HG02884 (cell line): ENCODE data around the gene PTPN7.

Source experiments
- ATAC-seq: cut with Tn5 transposase; IDR thresholded peaks from one replicate; pipeline ENCODE4 v1.9.1; 2021; ENCODE audit warnings: mild to moderate bottlenecking, moderate library complexity; ENCODE audit not compliant: unreplicated experiment

The PTPN7 gene

GRCh38 chr1:202110977-202111376 lies 49.4 kb downstream of the PTPN7 start:
- no peak for ATAC-seq

- no peak for ATAC-seq
Measured at GRCh38 chr1:202107801-202108731, 52.3 kb downstream of the PTPN7 start.

- ATAC-seq: no peak
Measured at GRCh38 chr1:202107321-202107761, 53.1 kb downstream of the PTPN7 start.

- ATAC-seq: no peak
Measured at GRCh38 chr1:202106340-202107254, 53.8 kb downstream of the PTPN7 start.

- no peak for ATAC-seq
Measured at GRCh38 chr1:202105571-202106339, 54.6 kb downstream of the PTPN7 start.

- no peak for ATAC-seq
Measured at GRCh38 chr1:202104073-202104472, 56.3 kb downstream of the PTPN7 start.

GRCh38 chr1:202101184-202101583 lies 59.2 kb downstream of the PTPN7 start:
- no peak for ATAC-seq
